Chondrocyte (in vitro differentiated cells): ENCODE data around the gene GET4. TPM values are rescaled to one million over a fixed set of nuclear protein-coding genes. Genes with fewer than 3 reads are reported as not detected.

Experiments
- DNase-seq: peaks from one replicate; pipeline ENCODE4 v3.0.0; 2021; ENCODE audit warnings: mixed read lengths, low spot score
- H3K27ac Mint-ChIP-seq: one replicate; pipeline ENCODE4 v1.8.0; 2021; ENCODE audit warnings: mild to moderate bottlenecking, moderate library complexity, mixed read lengths; ENCODE audit not compliant: unreplicated experiment
- H3K27me3 Mint-ChIP-seq: 2 replicates; pipeline ENCODE4 v1.8.0; 2021; ENCODE audit warnings: low read depth, mixed read lengths
- H3K36me3 Mint-ChIP-seq: 2 replicates; pipeline ENCODE4 v1.8.0; 2021; ENCODE audit warnings: low read depth, mixed read lengths
- H3K4me1 Mint-ChIP-seq: 2 replicates; pipeline ENCODE4 v1.8.0; 2021; ENCODE audit warnings: low read depth, mild to moderate bottlenecking, mixed read lengths
- H3K4me3 Mint-ChIP-seq: one replicate; pipeline ENCODE4 v1.8.0; 2021; ENCODE audit warnings: mild to moderate bottlenecking, moderate library complexity, mixed read lengths; ENCODE audit not compliant: unreplicated experiment
- H3K9me3 Mint-ChIP-seq: 2 replicates; pipeline ENCODE4 v1.8.0; 2021; ENCODE audit warnings: low read depth, mixed read lengths
- CTCF ChIP-seq: fragments of 200-600 bp; sonication (generic); IDR thresholded peaks from 2 replicates; pipeline ENCODE4 v1.5.0; 2021; ENCODE audit warnings: antibody characterized with exemption, mild to moderate bottlenecking, moderate library complexity
- total RNA-seq: library from RNA; stranded (reverse); gene quantifications from 3 replicates; pipeline ENCODE4 v1.2.1, GENCODE V29; 2021

The GET4 gene
- total RNA-seq, 1 donor from 2014 or later, result 28.0 TPM

- Mint-ChIP-seq H3K27me3 (no peaks in the 10 kb centered on the region), H3K27ac (no peak overlapping the region), H3K4me1 (no peaks in the 10 kb centered on the region), H3K4me3 (no peak overlapping the region), H3K36me3 (peaks cover 17% of the 10 kb centered on the region), H3K9me3 (no peaks in the 10 kb centered on the region)
- no peak for DNase-seq
- TF ChIP-seq CTCF, result no peak
These were observed 22.1 kb downstream of the GET4 start for GRCh38 chr7:898460-898854.

DNA sequence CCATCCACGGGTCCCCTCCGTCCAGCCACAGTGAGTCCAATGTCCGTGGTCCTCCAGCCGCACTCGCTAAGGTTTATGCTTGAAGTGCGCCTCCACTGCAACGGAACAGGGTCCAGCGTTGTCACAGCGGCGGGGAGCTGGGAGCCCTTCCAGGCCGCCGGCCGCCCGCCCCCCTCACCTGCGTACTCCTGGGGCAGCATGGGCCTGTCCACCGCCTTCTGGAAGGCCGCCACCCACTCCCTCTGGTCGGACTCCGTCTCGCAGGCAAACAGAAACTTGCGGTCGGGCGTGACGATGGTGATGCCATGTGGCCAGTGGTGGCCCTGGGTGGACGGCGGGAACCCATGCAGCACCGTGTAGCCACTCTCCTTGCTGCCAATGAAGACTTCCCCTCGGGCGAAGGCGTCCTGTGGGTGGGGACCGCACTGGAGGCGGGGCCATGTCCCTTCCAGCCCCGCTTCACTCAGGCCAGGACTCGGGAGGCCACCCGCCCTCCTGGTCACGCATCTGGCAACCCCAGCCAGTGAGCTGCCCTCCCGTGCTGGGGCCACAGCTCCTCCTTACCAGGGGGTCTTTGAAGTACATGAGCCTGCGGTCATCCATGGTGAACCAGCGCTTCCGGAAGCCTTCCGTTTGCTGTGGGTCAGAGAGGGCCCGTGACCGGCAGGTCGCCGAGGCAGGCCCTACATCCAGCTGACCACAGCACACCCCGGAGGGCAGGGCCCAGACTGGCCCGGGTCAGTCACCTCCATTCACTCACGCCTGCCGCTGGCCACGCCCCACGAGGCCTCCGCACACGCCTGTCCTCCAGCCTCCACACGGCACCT lies 22.7 kb downstream of the GET4 start:
- no peaks in the 10 kb centered on the region for H3K4me1 Mint-ChIP-seq
- no peaks in the 10 kb centered on the region for H3K9me3 Mint-ChIP-seq
- H3K4me3 Mint-ChIP-seq, result no peak overlapping the region
- H3K27me3 Mint-ChIP-seq, result no peaks in the 10 kb centered on the region
- no peak overlapping the region for H3K27ac Mint-ChIP-seq
- peaks cover 15% of the 10 kb centered on the region for H3K36me3 Mint-ChIP-seq
- TF ChIP-seq CTCF, result no peak
- DNase-seq, result no peak

GRCh38 chr7:899806-900205 lies 23.5 kb downstream of the GET4 start:
- DNase-seq, result no peak
- Mint-ChIP-seq H3K27me3 (no peaks in the 10 kb centered on the region), H3K4me1 (no peaks in the 10 kb centered on the region), H3K4me3 (no peak overlapping the region), H3K9me3 (no peaks in the 10 kb centered on the region), H3K36me3 (peaks cover 11% of the 10 kb centered on the region), H3K27ac (no peak overlapping the region)
- TF ChIP-seq CTCF, result no peak

- no peak for DNase-seq
- no peak for TF ChIP-seq CTCF
- Mint-ChIP-seq H3K36me3 (peaks cover 8% of the 10 kb centered on the region), H3K27ac (no peak overlapping the region), H3K4me1 (peaks cover 4% of the 10 kb centered on the region), H3K4me3 (no peak overlapping the region), H3K9me3 (no peaks in the 10 kb centered on the region), H3K27me3 (peaks cover 4% of the 10 kb centered on the region)
These were observed 24.1 kb downstream of the GET4 start for GRCh38 chr7:900331-901040.

DNA sequence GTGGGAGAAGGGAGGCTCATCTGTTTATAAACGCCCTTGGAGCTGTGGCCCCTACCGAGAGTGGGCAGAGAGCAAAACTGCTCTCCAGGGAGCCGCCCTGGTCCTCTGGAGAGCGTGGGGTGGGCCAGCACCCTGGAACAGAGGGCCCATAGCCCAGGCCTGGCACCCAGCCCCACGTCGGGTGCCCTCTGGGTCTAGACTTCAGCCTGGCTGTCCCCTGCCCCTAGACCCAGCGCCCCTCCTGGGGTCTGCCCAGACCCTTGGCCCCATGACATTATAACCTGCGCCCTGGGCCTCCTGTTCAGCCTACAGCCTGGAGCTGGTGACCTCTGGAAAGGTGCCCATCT lies 24.7 kb downstream of the GET4 start:
- peaks cover 7% of the 10 kb centered on the region for H3K36me3 Mint-ChIP-seq
- no peak overlapping the region for H3K27ac Mint-ChIP-seq
- no peak overlapping the region for H3K4me3 Mint-ChIP-seq
- no peaks in the 10 kb centered on the region for H3K9me3 Mint-ChIP-seq
- TF ChIP-seq CTCF, result no peak
- H3K27me3 Mint-ChIP-seq, result peaks cover 4% of the 10 kb centered on the region
- DNase-seq, result no peak
- peaks cover 4% of the 10 kb centered on the region for H3K4me1 Mint-ChIP-seq
